HepG2 (cell line): Measurements from ENCODE around the gene G6PC3. TPM values are rescaled to one million over a fixed set of nuclear protein-coding genes. Genes with fewer than 3 reads are reported as not detected.
A peak's percentile ranks its signal among the peaks of the same experiment; 100 is the strongest.

ENCODE experiments used
- CREB1 ChIP-seq, 2 experiments: fragments of 450-650 bp in 1 of 2; IDR thresholded peaks; 2 replicates each; pipeline ENCODE4 v1.6.1; 2016 to 2017; ENCODE audit warnings: control low read depth in 1 of 2, mild to moderate bottlenecking in 1 of 2, missing compliant biosample characterization in 1 of 2, missing genetic modification characterization in 1 of 2
- EP300 ChIP-seq, 3 experiments: sonication (generic) in 1 of 3; formaldehyde crosslinking in 1 of 3; IDR thresholded peaks; 2 replicates each; pipeline versions ENCODE4 v1.5.1 to v1.6.1; 2011 to 2020; ENCODE audit warnings: low read depth in 2 of 3, low read length in 2 of 3, borderline replicate concordance in 1 of 3, improper control_type of control experiment in 1 of 3, mild to moderate bottlenecking in 1 of 3, missing genetic modification reagents in 1 of 3, moderate library complexity in 1 of 3
- HHEX ChIP-seq: IDR thresholded peaks from 2 replicates; pipeline ENCODE4 v1.6.1; 2016; ENCODE audit warnings: control low read depth
- HOXA7 ChIP-seq: sonication (generic); formaldehyde crosslinking; IDR thresholded peaks from 2 replicates; pipeline ENCODE4 v1.8.1; 2022; ENCODE audit warnings: mild to moderate bottlenecking, missing genetic modification reagents, moderate library complexity
- KMT2A ChIP-seq: sonication (generic); formaldehyde crosslinking; IDR thresholded peaks from 2 replicates; pipeline ENCODE4 v1.4.0; 2020; ENCODE audit warnings: missing genetic modification reagents
- MEIS1 ChIP-seq: sonication (generic); formaldehyde crosslinking; IDR thresholded peaks from 2 replicates; pipeline ENCODE4 v1.9.0; 2021; ENCODE audit warnings: mild to moderate bottlenecking, missing genetic modification reagents, moderate library complexity, borderline replicate concordance
- RXRB ChIP-seq: IDR thresholded peaks from 2 replicates; pipeline ENCODE4 v1.6.1; 2016; ENCODE audit warnings: borderline replicate concordance, missing genetic modification reagents, missing compliant biosample characterization
- TCF7 ChIP-seq: sonication (generic); IDR thresholded peaks from 2 replicates; pipeline ENCODE4 v1.6.1; 2016; ENCODE audit warnings: antibody characterized with exemption, low read depth
- TRIM24 ChIP-seq: sonication (generic); formaldehyde crosslinking; IDR thresholded peaks from 2 replicates; pipeline ENCODE4 v1.8.0; 2022; ENCODE audit warnings: mild to moderate bottlenecking, missing genetic modification reagents
- ZNF121 ChIP-seq: sonication (generic); formaldehyde crosslinking; IDR thresholded peaks from 2 replicates; pipeline ENCODE4 v1.5.0; 2020; ENCODE audit warnings: mild to moderate bottlenecking, missing genetic modification reagents
- ZNF251 ChIP-seq: sonication (generic); formaldehyde crosslinking; IDR thresholded peaks from 2 replicates; pipeline ENCODE4 v1.9.0; 2021; ENCODE audit warnings: mild to moderate bottlenecking, missing genetic modification reagents
- ZNF44 ChIP-seq: sonication (generic); formaldehyde crosslinking; IDR thresholded peaks from 2 replicates; pipeline ENCODE4 v1.5.1; 2020; ENCODE audit warnings: mild to moderate bottlenecking, missing genetic modification reagents
- ZNF513 ChIP-seq: sonication (generic); formaldehyde crosslinking; conservative IDR thresholded peaks from 2 replicates; pipeline ENCODE4 v1.5.0; 2020; ENCODE audit warnings: missing genetic modification reagents
- ZNF580 ChIP-seq: IDR thresholded peaks from 2 replicates; pipeline ENCODE4 v1.6.1; 2016; ENCODE audit warnings: low read depth, borderline replicate concordance
- ZNF816 ChIP-seq: sonication (generic); formaldehyde crosslinking; IDR thresholded peaks from 2 replicates; pipeline ENCODE4 v1.8.0; 2022; ENCODE audit warnings: missing genetic modification reagents, mild to moderate bottlenecking, borderline replicate concordance
- polyA plus RNA-seq, 8 experiments: library from polyadenylated mRNA; depleted of rRNA in 3 of 8; stranded (reverse) in 7 of 8; unstranded in 1 of 8; fragments of >200 nt; fragmentation: Illumina TruSeq in 4 of 8; extraction: Trizol in 4 of 8; gene quantifications; 2 replicates each; pipeline versions ENCODE4 v1.2.1 to v1.2.3, GENCODE V29; 2011 to 2016; ENCODE audit warnings: low read depth in 4 of 8, missing spikeins in 1 of 8, mixed read lengths in 1 of 8; ENCODE audit not compliant: insufficient read depth in 1 of 8
- total RNA-seq, 5 experiments: library from RNA; depleted of rRNA; stranded (reverse); fragments of >200 nt; fragmentation: Illumina TruSeq; extraction: Trizol; gene quantifications; 2 replicates each; pipeline ENCODE4 v1.2.3, GENCODE V29; 2016; ENCODE audit warnings: low read depth in 1 of 5
- TF ChIP-seq, protein P1 (sequence below): sonication (generic); formaldehyde crosslinking; IDR thresholded peaks from 2 replicates; pipeline ENCODE4 v1.4.0; 2020; ENCODE audit warnings: missing genetic modification reagents, borderline replicate concordance
- TF ChIP-seq, protein P2 (sequence below): sonication (generic); formaldehyde crosslinking; IDR thresholded peaks from 2 replicates; pipeline ENCODE4 v1.5.1; 2020; ENCODE audit warnings: mild to moderate bottlenecking, missing genetic modification reagents, borderline replicate concordance
- TF ChIP-seq, protein P3 (sequence below): IDR thresholded peaks from 2 replicates; pipeline ENCODE4 v1.6.1; 2016; ENCODE audit warnings: missing compliant biosample characterization, missing genetic modification reagents, borderline replicate concordance

G6PC3 gene
- total and polyA plus RNA-seq, 2 of the 13 experiments (the other 11 are each of a cell fraction or from before 2014, with no cell fraction given), result 38.5 to 75.8 TPM

DNA sequence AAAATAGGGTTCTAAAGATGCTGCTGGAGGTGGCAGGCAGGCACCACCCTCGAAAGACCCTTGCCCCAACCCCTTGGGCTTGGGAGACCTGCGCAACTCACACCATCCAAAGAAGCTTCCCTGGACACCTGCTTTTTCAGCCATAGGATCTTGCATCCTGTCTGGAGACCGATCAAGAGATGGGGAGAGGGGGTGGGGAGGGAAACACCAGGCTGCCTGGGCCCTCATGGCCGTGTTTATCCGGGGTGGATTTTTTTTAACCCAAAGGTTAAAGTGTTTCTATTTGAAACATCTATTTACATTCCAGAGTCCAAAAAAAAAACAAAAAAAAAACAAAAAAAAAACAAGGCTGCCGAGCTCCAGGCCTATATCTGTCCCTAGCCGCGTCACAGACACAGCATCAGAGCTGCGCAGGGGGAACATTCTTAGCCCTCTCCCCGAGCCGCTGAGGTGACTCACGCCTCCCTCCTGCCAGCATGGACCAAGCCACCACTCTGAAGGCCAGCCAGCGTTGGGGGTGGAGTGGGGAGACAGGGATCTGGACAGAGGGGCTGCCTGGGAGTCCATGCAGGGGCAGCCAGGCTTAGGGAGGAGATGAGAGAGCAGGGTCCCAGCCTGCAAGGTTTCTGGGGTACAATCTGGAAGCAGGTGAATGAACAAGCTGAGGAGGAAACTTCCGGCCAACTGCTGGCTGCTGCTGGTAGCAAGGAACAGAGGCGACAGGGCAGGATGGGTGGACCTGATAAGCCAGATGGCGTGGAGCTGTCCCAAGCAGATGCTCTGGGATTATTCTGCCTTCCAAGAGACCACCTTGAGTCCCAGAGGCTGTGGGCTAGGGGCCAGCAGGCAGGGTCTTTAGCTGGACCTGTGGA, 38.1 kb downstream of the G6PC3 start (continued):
- TF ChIP-seq RXRB (CRISPR knock-in tag), result peak; percentile 93
- no peak for TF ChIP-seq ZNF251 (CRISPR knock-in tag)
- TF ChIP-seq, protein P1, sequence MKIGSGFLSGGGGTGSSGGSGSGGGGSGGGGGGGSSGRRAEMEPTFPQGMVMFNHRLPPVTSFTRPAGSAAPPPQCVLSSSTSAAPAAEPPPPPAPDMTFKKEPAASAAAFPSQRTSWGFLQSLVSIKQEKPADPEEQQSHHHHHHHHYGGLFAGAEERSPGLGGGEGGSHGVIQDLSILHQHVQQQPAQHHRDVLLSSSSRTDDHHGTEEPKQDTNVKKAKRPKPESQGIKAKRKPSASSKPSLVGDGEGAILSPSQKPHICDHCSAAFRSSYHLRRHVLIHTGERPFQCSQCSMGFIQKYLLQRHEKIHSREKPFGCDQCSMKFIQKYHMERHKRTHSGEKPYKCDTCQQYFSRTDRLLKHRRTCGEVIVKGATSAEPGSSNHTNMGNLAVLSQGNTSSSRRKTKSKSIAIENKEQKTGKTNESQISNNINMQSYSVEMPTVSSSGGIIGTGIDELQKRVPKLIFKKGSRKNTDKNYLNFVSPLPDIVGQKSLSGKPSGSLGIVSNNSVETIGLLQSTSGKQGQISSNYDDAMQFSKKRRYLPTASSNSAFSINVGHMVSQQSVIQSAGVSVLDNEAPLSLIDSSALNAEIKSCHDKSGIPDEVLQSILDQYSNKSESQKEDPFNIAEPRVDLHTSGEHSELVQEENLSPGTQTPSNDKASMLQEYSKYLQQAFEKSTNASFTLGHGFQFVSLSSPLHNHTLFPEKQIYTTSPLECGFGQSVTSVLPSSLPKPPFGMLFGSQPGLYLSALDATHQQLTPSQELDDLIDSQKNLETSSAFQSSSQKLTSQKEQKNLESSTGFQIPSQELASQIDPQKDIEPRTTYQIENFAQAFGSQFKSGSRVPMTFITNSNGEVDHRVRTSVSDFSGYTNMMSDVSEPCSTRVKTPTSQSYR, result peak; percentile 87
- peak; percentile 100 for TF ChIP-seq ZNF121 (CRISPR knock-in tag)
- TF ChIP-seq, protein P2, sequence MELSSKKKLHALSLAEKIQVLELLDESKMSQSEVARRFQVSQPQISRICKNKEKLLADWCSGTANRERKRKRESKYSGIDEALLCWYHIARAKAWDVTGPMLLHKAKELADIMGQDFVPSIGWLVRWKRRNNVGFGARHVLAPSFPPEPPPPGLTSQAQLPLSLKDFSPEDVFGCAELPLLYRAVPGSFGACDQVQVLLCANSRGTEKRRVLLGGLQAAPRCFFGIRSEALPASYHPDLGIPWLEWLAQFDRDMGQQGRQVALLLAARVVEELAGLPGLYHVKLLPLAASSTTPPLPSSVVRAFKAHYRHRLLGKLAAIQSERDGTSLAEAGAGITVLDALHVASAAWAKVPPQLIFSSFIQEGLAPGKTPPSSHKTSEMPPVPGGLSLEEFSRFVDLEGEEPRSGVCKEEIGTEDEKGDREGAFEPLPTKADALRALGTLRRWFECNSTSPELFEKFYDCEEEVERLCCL, result no peak
- peak; percentile 52; the same call in 1 of the 2 replicates for TF ChIP-seq TCF7
- TF ChIP-seq KMT2A (CRISPR knock-in tag), result peak; percentile 79; the same call in 1 of the 2 replicates
- TF ChIP-seq HHEX, result no peak
- TF ChIP-seq ZNF580 (CRISPR knock-in tag), result peak; percentile 80; the same call in 1 of the 2 replicates
- peak in 1 of 2 experiments; percentile 90; a peak in 3 of 4 replicates for TF ChIP-seq EP300 (IDR thresholded peaks at IDR 0.05; ENCODE audit: low read depth in 2 of 2, low read length in 2 of 2)
- no peak for TF ChIP-seq EP300 (CRISPR knock-in tag; IDR thresholded peaks at IDR 0.05; ENCODE audit: borderline replicate concordance)
- peak; percentile 80; the same call in 1 of the 2 replicates for TF ChIP-seq MEIS1 (CRISPR knock-in tag)
- no peak for TF ChIP-seq ZNF513
- TF ChIP-seq, protein P3, sequence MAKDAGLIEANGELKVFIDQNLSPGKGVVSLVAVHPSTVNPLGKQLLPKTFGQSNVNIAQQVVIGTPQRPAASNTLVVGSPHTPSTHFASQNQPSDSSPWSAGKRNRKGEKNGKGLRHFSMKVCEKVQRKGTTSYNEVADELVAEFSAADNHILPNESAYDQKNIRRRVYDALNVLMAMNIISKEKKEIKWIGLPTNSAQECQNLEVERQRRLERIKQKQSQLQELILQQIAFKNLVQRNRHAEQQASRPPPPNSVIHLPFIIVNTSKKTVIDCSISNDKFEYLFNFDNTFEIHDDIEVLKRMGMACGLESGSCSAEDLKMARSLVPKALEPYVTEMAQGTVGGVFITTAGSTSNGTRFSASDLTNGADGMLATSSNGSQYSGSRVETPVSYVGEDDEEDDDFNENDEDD (CRISPR knock-in tag), result peak; percentile 48; the same call in 1 of the 2 replicates
- no peak for TF ChIP-seq ZNF44 (CRISPR knock-in tag)
- TF ChIP-seq CREB1 (IDR thresholded peaks at IDR 0.05), result peak; percentile 91
- TF ChIP-seq CREB1 (CRISPR knock-in tag; IDR thresholded peaks at IDR 0.05), result peak; percentile 83
- TF ChIP-seq HOXA7 (CRISPR knock-in tag), result no peak
- TF ChIP-seq TRIM24, result no peak
- TF ChIP-seq ZNF816 (CRISPR knock-in tag), result no peak; the same call in 1 of the 2 replicates
